Measurements from ENCODE around the gene C10orf95.

- TF ChIP-seq CTCF (IDR thresholded peaks at IDR 0.05): no peak
- TF ChIP-seq EZH2phosphoT487 (IDR thresholded peaks at IDR 0.05; ENCODE audit: borderline replicate concordance, low read depth): no peak
- no peak for TF ChIP-seq REST (IDR thresholded peaks at IDR 0.05; ENCODE audit: low read depth, low read length)
- TF ChIP-seq RAD21 (IDR thresholded peaks at IDR 0.05; ENCODE audit: low read length): no peak
- TF ChIP-seq EP300 (IDR thresholded peaks at IDR 0.05; ENCODE audit: borderline replicate concordance in 1 of 2, low read depth in 1 of 2, low read length in 1 of 2): no peak
- no peak for TF ChIP-seq TAF1 (IDR thresholded peaks at IDR 0.05; ENCODE audit: borderline replicate concordance, low read depth, low read length)
- TF ChIP-seq NFIC (IDR thresholded peaks at IDR 0.05; ENCODE audit: borderline replicate concordance): no peak
- TF ChIP-seq POLR2AphosphoS5 (IDR thresholded peaks at IDR 0.05; ENCODE audit: low read depth, low read length): no peak
- no peak for TF ChIP-seq PBX3 (IDR thresholded peaks at IDR 0.05)
- no peak for TF ChIP-seq YY1 (IDR thresholded peaks at IDR 0.05; ENCODE audit: low read depth)
Observed at GRCh38 chr10:102479651-102480050, 28.3 kb upstream of the C10orf95 start.

Data from SK-N-SH (cell line).